ENCODE measurements around the gene GZF1.

The GZF1 gene

DNA sequence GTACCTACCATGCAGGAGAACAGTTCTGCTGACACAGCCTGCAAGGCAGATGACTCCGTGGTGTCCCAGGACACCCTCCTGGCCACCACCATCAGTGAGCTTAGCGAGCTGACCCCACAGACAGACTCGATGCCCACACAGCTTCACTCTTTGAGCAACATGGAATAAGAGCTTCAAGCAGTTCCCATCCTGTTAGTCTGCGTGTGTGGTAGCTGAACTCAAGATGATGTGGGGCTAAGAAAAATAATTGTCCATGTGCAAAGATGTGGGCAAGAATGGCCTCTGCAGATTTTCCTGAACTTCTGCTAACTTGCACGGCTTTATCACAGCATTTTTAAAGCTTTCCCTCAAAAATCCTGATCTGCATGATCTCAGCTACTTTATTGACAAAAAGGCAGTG is 8.3 kb downstream of the GZF1 start:
- no peak for DNase-seq

DNA sequence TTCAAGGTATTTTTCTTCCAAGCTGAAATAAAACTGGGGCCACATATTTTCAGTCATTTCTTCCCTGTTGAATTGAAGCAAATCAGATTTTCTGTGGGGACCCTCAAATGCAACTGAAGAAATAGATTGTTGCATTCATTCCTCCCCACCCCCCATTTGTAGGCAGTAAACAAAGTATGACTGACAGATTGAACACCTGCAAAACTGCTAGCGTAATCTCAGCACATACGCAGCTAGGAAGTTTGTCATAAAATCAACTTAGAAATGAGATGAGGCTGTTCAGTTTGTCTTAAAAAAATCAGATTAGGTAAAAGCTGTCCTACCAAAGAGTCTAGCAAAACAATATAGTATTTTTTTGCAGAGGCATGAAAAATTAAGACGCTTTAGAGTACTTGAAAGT is 8.9 kb downstream of the GZF1 start:
- DNase-seq = no peak

DNA sequence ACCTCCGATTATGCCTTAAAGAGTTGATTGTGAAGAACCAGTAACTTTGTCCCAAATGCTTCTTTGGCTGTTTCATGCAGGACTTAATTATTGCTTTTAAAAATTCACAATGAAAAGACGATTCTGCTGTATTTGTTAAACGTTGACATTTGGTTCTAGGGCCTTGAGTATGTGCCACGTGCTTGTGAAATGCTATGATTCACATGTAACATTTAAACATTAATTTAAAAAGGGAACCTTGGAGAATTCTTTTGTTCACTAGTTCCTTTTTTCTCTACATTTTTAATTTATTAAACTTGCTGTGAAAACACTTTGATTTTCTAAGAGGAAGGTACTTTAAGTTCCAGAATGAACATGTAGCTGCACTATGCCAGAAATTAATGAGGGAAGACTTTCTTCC is 9.5 kb downstream of the GZF1 start:
- DNase-seq = no peak

DNA sequence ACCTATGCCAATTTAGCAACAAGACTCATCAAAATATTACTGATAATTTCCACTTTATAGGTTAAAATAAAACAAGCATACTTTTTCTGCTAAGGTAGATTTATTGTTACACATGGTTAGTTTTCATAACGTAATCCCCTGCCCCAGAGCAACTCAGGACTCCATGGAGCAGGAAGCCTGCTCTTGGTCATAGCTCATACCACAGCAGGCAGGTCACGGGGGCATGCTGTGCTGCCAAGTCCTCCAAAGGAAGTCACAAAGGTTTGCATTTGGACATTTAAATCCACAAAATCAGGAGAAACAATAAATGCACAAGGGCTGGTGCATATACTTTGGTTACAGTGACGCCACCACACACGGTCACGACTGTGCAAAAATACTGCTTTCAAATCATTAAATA is 12.5 kb downstream of the GZF1 start:
- no peak for DNase-seq

DNA sequence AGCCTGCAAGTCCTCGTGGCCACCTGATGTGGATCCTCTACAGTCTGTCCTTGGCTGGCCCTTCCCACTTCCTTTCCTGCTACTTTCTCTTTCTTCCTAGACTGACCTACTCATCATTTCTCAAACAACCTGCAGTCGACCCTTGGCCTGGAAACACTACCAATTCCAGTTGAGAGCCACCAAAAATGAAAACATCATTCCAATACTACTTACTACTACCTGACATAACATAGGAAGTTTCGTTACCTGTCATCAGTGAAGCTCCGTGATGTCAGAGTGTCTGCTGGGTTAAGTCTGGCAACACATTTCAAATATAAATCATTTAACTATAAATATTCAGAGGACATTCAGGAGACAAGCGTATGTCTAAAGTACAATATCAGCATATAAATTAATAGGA is 13.8 kb downstream of the GZF1 start:
- DNase-seq = no peak

DNA sequence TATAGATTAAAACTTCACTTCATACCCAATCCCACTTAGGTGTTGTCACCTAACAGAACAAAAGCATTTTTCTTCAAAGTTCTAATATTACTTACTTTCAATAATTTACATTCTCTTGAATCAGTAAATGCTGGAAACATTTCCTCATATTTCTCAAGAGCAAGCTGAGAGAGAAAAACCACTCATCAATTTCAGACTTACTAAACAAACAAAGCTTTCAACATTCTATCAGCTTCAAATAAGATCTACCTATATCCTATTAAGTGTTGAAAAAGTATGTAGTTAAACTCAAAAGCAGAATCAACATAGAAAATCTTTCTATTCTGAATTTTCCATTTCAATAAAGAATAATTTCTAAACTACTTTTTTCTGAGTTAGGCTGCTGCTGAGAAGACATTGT is 17.8 kb downstream of the GZF1 start:
- no peak for DNase-seq

DNA sequence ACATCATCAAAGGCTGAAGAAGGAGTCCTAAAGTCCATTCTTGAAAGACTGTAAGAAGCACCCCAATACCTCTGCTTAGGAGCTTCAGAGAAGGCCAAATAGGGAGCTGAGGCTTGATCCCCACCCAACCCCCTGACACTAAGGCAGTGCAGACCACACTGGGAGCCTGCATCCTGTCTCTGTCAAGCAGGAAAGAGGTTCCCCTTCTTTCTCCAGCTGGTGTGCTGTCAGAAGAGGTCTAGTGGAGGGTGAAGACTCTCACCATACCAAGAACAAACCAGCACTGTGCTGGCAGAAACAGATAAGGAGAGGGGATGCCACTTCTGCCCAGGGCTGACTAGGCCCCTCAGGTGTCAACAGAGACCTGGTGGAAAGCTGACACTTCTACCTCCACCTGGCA is 19.9 kb downstream of the GZF1 start:
- no peak for DNase-seq

DNA sequence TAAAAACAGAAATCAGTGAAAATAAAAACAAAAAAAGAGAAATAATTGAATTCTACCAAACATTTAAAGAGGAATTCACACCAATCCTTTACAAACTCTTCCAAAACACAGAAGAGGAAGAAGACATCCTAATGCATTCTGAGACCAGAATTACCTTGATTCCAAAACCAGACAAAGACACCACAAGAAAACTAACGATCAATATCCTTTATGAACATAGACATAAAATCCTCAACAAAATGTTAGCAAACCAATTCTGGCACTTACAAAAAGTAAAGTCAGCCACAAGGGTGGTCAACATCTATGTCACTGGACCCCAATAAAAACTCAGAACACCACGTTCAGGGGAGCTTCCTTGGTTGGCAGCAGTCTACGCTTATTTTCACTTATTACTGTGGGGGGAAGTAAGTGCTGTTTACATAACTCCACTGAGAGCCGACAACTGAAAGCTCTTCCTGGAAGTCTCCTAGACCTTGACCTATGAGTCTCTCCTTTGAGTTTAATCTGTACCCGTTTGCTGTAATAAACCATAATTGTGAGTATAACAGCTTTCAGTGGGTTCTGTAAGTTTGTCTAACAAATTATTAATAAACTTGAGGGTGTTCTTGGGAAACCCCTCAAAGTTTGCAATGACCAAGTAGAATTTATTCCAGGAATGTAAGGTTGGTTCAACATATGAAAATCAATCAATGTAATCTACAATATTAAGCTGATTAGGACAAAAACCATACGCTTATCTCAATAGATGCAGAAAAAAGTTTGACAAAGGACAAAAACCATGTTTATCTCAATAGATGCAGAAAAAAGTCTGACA is 24.5 kb downstream of the GZF1 start:
- DNase-seq = no peak

DNA sequence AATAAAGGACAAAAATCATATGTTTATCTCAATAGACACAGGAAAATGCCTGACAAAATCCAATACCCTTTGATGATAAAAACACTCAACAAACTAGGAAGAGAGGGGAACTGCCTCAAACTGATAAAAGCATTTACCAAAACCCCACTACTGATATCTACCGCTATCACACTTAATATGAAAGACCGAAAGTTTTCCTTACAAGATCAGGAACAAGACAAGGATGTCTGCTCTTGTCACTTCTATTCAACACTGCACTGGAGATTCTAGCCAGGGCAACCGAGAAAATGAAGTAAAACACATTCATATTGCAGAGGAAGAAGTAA is 25.1 kb downstream of the GZF1 start:
- no peak for DNase-seq

DNA sequence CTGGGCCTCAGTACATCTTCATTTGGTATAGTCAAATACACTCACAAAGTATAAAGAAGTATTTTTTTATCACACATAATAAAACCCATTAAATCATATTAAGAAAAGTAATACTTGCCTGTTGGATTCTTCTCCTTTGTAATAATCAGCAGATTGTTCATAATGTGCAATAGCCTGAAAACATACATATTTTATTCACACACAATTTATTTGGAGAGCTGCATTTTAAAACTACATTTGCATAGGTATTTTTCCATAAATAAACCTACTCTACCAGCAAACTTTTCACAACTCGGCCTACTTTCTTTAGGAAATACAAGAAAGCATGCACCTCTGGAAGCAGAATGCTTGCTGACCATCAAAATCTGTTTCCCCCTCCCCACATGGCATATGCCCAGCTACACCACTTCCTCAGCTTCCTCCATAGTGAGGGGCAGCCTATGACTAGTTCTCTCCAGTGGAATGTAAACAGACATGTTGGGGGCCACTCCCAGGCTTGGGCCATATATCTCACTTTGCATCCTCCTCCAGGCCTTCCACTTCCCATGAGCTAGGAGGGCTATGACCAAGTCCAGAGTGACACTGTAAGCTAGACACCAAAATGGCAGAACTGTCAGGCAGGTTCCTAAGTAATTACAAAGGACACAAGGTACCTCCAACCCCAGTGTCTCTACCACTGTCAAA is 28.3 kb downstream of the GZF1 start:
- no peak for DNase-seq

DNA sequence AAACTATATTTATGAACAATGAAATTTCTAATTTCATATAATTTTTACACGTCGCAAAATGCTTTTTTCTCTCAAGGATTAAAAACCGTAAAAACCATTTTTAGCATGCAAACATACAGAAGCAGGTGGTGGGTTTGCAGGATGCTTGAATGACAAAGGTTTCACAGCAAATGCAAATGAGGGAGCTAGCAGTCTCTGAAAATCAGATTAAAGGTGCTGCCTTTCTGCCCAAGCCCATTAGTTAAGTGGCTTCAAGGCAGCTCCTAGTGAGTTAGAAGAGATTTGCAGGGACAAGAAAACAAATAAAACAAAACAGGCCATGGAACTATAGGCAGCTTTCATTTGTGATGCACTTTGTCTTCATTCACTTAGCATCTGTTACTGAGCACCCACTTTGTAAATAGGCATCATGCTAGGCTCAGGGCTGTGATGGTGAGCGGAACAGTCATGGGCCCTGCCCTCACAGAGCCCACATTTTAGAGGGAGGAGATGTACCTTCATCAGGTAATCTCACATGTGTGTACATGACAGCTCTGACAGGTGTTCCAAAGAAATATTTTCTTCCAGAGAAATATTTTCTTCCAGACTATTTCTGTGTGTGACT is 29.8 kb downstream of the GZF1 start:
- DNase-seq = no peak

DNA sequence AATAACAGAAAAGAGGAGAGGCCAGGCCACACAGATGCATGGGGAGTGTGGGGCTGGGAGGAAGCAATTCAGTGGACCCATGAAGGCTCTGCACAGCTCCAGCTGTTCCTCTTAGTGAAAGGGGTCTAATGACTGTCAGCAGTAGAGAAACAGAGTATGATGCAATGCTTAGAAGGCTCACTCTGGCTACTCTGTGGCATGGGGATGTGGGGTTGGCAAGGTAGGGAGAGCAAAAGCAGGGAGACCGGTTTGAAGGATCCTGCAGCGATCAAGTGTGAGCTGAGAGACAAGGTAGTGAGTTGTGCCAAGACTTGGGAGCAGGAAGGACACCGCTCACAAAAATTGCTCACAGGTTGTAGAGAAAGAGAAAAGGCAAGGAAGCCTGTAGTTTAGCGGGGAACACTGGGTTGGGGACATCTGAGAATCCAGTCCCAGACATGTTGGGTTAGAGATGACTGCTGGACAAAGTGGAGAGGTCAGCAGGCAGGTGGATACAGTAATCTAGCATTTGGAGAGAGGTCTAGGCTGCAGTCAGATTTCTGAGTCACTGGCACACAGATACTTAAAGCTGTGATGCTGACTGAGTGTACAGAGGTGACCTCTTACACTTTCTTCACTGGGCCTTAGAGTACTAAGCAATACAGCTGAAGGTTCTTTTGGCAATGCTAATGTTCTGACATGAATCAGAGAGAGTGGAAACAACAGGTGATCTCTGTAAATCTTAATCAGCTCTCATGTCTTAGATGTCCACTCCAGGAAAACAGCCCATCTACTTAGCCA is 32.2 kb downstream of the GZF1 start:
- DNase-seq = no peak

DNA sequence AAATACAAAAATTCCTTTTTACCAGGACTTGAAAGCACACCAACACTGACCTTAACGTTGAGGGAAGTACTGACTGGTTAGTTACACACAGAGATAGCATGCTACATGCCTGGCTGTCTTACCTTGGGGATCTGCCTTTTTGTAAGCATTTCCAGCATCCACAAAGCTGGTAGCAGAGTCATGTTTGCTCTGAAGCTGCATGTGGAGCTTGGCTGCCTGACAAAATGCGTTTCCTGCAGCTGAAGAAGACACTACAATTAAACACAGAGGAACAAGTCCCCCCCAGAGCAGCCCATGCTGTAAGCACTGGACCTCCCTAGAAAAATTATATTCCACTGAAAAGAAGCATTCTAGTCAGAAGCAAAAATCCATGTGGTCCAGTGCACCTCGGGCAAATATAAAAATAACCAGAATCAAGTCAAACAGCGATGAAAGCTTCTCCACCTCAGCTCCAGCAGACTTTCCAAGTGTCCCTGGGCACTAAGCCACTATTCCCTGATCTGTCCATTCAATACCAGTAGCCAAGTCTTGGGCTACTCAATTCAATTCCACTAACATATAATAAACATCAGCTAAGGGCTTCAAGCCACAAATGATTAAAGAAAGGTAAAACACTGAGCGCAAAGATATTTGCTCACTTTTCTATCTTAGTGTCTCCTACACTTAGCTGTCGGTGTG is 35.1 kb downstream of the GZF1 start:
- no peak for DNase-seq

DNA sequence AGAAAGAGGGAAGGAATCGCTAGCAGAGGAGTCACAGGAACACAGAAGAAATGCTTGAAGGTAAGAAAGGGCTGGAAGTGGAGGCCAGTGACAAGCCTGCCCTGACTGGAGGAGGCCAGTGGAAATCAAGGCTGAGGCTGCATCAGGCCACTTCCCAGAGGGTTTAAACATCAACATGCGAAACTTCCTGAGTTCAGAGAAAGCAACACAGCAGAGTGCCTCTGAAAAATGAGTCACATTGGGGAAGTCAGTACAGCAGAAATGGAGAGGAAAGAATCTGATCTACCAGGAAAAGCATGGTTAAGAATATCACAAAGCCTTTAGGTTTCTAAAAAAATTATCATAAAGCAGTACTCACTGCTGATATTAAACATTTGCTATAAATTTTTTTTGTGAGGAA is 36.0 kb downstream of the GZF1 start:
- peak; percentile 24 to 30 for DNase-seq

DNA sequence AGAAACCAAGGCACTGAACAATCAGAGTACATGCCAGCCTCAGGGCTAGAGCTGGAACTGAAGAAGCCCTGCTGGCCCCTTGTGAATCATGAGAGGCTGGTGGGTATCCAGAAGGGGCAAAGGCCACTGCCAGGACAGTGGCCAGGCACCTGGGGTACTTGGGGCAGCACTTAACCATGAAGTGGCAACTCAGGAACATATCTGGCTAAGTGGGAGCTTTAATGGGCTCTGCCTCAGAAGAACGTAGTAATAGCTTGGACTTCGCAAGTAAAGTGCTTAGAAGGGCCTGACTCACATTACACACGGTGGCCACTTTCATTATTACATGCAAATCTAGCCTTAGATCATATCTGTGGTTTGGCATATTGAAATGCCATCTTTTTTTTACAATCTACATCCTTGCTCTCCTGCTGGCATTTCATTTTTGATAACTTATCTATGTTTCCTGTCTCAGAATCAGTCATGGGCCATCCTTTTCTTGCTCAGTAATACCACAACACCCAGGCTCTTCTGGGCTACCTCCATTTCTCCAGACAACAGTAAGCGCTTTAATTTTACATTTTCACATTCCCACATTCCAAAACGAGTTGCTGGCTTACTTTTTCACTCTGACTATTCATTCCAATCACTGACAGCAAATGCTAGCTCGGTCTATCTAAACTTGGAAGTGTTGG is 37.7 kb downstream of the GZF1 start:
- DNase-seq = peak in 1 of 2 experiments; percentile 5

DNA sequence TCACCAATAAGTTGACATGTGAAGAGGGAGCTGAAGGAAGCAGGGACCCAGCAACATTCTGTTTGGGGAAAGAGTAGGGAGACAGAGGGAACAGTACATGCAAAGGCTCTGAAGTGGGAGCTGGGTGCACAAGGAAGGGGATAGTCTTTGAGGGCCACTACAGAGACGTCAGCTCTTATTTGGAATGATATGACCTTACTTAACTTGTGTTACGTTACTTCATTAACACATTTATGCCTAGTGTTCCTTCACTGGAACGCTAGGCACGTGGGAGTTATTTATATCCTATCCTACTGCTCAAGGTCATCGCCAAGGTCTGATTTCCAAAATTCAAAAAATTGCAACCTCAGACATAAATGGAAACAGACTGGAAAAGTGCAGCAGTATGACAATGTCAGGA is 39.1 kb downstream of the GZF1 start:
- no peak for DNase-seq

DNA sequence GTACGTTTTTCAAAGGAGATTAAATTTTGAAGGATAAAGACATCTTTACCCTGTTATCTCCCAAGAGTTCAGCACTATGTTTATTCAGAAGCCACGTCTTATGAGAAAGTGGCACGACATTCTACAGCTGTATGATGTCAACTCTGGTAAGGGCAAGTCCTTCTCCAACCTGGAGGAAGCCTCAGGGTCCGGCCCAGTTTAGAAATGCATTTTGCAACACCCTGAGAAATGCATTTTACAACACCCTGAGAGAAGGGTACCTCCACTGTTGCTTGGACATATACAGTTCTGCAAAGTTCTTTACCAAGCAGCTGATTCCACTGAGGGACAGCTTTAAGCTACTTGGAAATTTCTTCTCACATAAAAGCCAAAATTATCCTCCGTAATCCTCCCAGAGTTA is 41.8 kb downstream of the GZF1 start:
- no peak for DNase-seq

DNA sequence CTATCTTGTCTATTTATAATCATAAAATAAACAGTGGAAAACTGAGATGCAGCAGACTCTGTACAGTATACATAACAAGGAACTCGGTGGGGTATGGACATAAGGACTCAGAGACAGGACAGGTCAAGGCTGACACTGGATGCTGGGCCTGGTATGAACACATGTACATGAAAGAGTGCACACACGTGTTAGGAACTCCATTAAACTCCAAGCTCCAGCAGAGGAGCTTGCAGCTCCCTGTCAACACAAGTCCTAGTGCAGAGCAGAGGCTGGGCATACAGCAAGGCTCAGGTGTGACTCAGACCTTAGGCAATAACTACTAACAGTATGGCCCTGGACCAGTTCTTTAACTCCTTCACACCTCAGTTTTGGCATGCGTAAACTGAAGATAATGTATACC is 42.2 kb downstream of the GZF1 start:
- no peak for DNase-seq

DNA sequence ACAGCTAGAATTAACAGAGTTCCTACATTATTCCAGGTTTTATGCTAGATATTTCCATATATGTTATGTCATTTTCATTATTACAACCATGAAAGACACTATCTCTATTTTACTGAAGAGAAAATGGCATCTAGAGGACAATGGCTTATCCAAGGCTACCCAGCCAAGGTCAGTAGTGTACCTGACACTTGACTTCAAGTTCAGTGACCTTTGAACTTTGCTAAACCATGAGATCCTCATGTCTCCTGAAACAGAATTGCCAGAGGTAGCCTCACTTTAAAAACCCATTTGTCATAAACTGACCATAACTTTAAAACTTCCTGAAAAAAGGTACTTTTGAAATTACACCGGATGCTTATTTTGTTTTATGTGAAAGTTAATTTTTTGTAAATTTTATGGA is 44.9 kb downstream of the GZF1 start:
- DNase-seq = no peak

DNA sequence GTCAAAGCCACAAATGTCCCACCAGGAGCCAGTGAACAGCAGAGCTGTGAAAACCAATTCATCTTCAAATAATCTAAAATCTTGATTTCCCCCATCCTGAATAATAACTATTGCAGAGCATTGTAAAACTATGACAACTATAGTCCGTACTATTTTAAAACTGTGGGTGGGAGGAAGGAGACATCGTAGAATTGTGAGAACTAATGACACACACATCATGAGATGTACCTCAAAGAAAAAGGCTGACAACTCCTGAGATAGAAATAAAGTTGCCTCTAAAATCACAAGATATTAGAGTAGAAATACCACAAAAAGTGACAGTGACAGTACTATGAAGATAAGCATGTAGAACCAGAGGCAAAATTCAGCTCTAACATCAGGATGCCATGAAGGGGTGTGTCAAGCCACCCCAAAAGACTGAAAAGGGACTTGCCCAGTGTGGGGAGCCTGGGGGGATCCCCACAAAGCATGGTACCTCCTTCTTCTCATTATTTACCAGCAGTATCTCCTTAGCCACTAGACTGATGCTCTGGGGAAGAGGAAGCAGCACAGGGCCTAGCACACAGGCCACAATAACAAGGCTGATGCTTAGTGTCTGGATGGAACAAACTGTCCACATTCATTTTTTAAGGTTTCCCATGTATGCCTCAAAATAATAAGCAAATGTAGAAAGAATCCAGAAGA is 45.9 kb downstream of the GZF1 start:
- DNase-seq = no peak

DNA sequence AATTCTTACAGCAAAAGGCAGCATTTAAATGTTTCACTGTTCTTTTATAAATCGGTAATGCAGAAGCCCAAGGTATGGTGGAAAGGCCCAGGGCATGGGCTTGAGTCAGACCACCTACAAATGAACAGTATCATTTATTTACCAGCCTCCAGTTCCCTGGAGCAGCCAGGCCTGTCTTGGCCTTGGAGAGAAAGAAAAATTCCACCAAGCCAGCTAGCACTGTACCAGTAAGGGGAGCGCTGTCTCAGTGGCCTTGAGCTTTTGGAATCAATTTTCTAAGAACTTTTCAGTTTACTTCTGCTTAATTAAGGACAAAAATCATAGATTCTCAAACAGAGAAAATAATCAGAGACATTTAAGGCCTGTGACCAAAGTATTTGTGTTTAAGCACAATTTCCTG is 47.0 kb downstream of the GZF1 start:
- DNase-seq = no peak

DNA sequence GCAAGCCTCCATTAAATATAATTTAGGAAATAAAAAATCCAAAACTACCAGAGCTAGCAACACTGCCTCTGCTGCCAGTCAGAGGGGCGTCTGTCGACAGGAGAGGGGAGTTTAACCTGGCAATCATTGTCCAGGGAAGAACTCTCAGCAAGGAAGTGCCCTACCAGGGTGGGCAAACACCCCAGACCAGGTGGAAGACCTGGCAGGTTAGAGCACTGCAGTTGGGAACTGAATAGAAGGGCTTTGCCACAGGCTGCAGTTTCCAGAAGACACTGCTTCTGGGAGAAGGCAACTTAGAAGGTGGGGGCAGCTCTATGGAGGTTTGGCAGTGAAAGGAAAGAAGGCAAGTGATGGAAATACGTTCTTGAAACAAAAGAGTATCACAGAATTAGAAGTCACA is 47.8 kb downstream of the GZF1 start:
- no peak for DNase-seq

All from AML-193 (cell line).